ENCODE measurements around the gene IL17RB. TPM values are rescaled to one million over a fixed set of nuclear protein-coding genes. Genes with fewer than 3 reads are reported as not detected.

The IL17RB gene
- total and polyA plus RNA-seq, 2 donors (not counting 1 experiment from before 2014, with no cell fraction given): 0.07 to 0.32 TPM

DNA sequence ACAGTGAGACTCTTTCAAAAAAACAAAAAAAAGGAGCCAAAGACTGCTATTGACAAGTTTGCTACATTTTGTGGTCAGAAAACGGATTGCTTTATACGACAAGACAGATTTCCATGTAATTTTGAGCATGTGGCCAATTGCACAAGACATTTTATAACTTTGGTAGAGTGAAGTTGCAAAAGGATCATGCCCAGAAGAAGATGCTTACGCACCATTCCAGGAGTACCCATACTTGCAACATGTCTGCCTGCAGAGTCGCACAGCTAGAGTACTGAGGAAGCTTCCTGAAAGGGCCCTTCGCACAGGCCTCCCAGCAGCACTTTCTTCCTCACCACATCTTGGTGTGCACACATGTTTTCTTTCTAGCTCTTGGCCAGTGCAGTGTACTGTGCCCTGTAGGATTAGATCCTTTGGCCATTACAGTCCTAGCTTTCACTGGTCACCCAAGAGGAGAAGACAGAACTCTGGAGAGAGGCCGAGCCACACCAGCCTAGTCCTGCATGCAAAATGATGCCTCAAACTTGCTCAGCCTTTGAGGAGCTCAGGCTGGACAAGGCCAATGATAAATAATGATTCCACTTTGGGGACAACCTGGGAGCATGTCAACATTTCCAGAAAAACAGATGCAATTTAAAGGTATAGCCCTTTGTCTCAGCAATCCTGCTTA is 11.8 kb upstream of the IL17RB start:
- intact Hi-C loops (cut with micrococcal nuclease): no loop called here
- Mint-ChIP-seq H3K27ac (no peak overlapping the region), H3K27me3 (peaks cover 3% of the 10 kb centered on the region), H3K4me3 (no peak overlapping the region), H3K9me3 (ENCODE audit: insufficient read depth) (no peaks in the 10 kb centered on the region), H3K4me1 (no peaks in the 10 kb centered on the region)
- Histone ChIP-seq H3K27me3 (replicated peaks in 1 of 4; ENCODE audit: control extremely low read depth in 1 of 4, control insufficient read depth in 3 of 4, insufficient read depth in 4 of 4, low read length in 3 of 4) (peaks cover 0 to 3% (median 0%) of the 10 kb centered on the region in 4 experiments), H3K79me2 (ENCODE audit: control insufficient read depth, insufficient read depth, low read length) (no peaks in the 10 kb centered on the region), H3K4me2 (replicated peaks; ENCODE audit: low read depth, low read length, poor library complexity, severe bottlenecking) (no peak overlapping the region), H3K9me3 (ENCODE audit: control extremely low read depth in 1 of 3, control insufficient read depth in 2 of 3, insufficient read depth in 1 of 3, low read length in 2 of 3) (no peaks in the 10 kb centered on the region), H3K4me3 (ENCODE audit: control extremely low read depth in 1 of 5, extremely low read depth in 1 of 5, insufficient read depth in 1 of 5, low read depth in 2 of 5, low read length in 4 of 5) (no peak overlapping the region), H4K20me1 (ENCODE audit: control insufficient read depth, insufficient read depth, low read length, poor library complexity, severe bottlenecking) (no peaks in the 10 kb centered on the region), H3K27ac (ENCODE audit: low read length in 2 of 2) (no peak overlapping the region), H2AFZ (ENCODE audit: insufficient read depth, low read depth, low read length, poor library complexity, severe bottlenecking) (no peak overlapping the region), H3K9ac (ENCODE audit: low read length) (no peak overlapping the region), H3K4me1 (ENCODE audit: control insufficient read depth in 2 of 2, insufficient read depth in 2 of 2, low read length in 2 of 2) (no peaks in the 10 kb centered on the region), H3K36me3 (replicated peaks in 1 of 2; ENCODE audit: control extremely low read depth in 1 of 2, control insufficient read depth in 1 of 2, extremely low read depth in 1 of 2, insufficient read depth in 2 of 2, low read length in 1 of 2) (no peaks in the 10 kb centered on the region)
- ChIA-PET CTCF (no interaction called here), POLR2A (no interaction called here)
- no peak for DNase-seq
- ATAC-seq (ENCODE audit: low read depth): no peak
- 98% methylated on average over 6 of the region's 6 CpGs for whole genome bisulfite sequencing (ENCODE audit: insufficient coverage)
- TF ChIP-seq EZH2 (IDR thresholded peaks at IDR 0.05; ENCODE audit: borderline replicate concordance, insufficient read depth, low read depth, low read length, poor library complexity, severe bottlenecking): no peak
- TF ChIP-seq, protein P1, sequence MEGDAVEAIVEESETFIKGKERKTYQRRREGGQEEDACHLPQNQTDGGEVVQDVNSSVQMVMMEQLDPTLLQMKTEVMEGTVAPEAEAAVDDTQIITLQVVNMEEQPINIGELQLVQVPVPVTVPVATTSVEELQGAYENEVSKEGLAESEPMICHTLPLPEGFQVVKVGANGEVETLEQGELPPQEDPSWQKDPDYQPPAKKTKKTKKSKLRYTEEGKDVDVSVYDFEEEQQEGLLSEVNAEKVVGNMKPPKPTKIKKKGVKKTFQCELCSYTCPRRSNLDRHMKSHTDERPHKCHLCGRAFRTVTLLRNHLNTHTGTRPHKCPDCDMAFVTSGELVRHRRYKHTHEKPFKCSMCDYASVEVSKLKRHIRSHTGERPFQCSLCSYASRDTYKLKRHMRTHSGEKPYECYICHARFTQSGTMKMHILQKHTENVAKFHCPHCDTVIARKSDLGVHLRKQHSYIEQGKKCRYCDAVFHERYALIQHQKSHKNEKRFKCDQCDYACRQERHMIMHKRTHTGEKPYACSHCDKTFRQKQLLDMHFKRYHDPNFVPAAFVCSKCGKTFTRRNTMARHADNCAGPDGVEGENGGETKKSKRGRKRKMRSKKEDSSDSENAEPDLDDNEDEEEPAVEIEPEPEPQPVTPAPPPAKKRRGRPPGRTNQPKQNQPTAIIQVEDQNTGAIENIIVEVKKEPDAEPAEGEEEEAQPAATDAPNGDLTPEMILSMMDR (IDR thresholded peaks at IDR 0.05): no peak

DNA sequence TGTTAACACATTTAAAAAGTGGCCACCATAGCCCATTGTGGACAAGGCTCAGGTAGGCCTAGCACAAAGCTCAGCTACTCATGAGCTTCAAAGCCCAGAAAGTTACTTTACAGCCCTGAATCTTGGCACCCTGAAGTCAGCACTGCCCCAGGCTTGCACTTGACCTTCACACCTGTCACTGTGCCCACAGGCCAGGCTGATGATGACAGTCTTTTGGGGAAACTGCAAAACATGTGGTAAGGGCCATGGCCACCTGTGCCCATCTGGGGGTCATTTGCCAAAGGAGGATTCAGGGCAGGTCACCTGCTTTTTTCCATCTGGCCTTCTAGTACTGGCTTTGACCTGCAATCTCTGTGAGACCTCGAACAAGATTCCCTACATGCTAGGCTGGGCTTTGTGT is 11.1 kb upstream of the IL17RB start:
- POLR2A ChIA-PET: no interaction called here
- H3K4me1 Mint-ChIP-seq: no peaks in the 10 kb centered on the region

More for the DNA sequence above, 11.1 kb upstream of the IL17RB start:
- CTCF ChIA-PET: no interaction called here
- DNase-seq: no peak
- ATAC-seq (ENCODE audit: low read depth): no peak
- Histone ChIP-seq H3K4me3 (ENCODE audit: control extremely low read depth in 1 of 5, extremely low read depth in 1 of 5, insufficient read depth in 1 of 5, low read depth in 2 of 5, low read length in 4 of 5) (no peak overlapping the region), H3K4me1 (ENCODE audit: control insufficient read depth in 2 of 2, insufficient read depth in 2 of 2, low read length in 2 of 2) (no peaks in the 10 kb centered on the region), H3K79me2 (ENCODE audit: control insufficient read depth, insufficient read depth, low read length) (no peaks in the 10 kb centered on the region), H3K9me3 (ENCODE audit: control extremely low read depth in 1 of 3, control insufficient read depth in 2 of 3, insufficient read depth in 1 of 3, low read length in 2 of 3) (no peaks in the 10 kb centered on the region), H3K36me3 (replicated peaks in 1 of 2; ENCODE audit: control extremely low read depth in 1 of 2, control insufficient read depth in 1 of 2, extremely low read depth in 1 of 2, insufficient read depth in 2 of 2, low read length in 1 of 2) (no peaks in the 10 kb centered on the region), H2AFZ (ENCODE audit: insufficient read depth, low read depth, low read length, poor library complexity, severe bottlenecking) (no peak overlapping the region), H3K27ac (ENCODE audit: low read length in 2 of 2) (no peak overlapping the region), H3K9ac (ENCODE audit: low read length) (no peak overlapping the region), H3K27me3 (replicated peaks in 1 of 4; ENCODE audit: control extremely low read depth in 1 of 4, control insufficient read depth in 3 of 4, insufficient read depth in 4 of 4, low read length in 3 of 4) (peaks cover 0 to 3% (median 0%) of the 10 kb centered on the region in 4 experiments), H3K4me2 (replicated peaks; ENCODE audit: low read depth, low read length, poor library complexity, severe bottlenecking) (no peak overlapping the region), H4K20me1 (ENCODE audit: control insufficient read depth, insufficient read depth, low read length, poor library complexity, severe bottlenecking) (no peaks in the 10 kb centered on the region)
- H3K4me3 Mint-ChIP-seq: no peak overlapping the region
- H3K27ac Mint-ChIP-seq: no peak overlapping the region
- no peaks in the 10 kb centered on the region for H3K9me3 Mint-ChIP-seq (ENCODE audit: insufficient read depth)
- 80% methylated on average over 1 of the region's 1 CpG for WGBS (ENCODE audit: insufficient coverage)
- intact Hi-C loops (cut with micrococcal nuclease): no loop called here
- peaks cover 3% of the 10 kb centered on the region for H3K27me3 Mint-ChIP-seq
- TF ChIP-seq, protein P1 (IDR thresholded peaks at IDR 0.05): no peak
- no peak for TF ChIP-seq EZH2 (IDR thresholded peaks at IDR 0.05; ENCODE audit: borderline replicate concordance, insufficient read depth, low read depth, low read length, poor library complexity, severe bottlenecking)

Data from B cell (primary cell).